Brain microvascular endothelial cell (primary cell): ENCODE data around the gene GPBAR1.

ENCODE experiments used
- DNase-seq: peaks from one replicate; pipeline ENCODE4 v3.0.0-alpha.2; 2020
- H3K27ac ChIP-seq: fragments of 250-450 bp; sonication (Bioruptor Pico); 2 replicates; pipeline ENCODE4 v1.5.1; 2020; ENCODE audit warnings: mild to moderate bottlenecking, moderate library complexity
- H3K27me3 ChIP-seq: fragments of 250-450 bp; sonication (Bioruptor Pico); replicated peaks from 2 replicates; pipeline ENCODE4 v1.5.1; 2020; ENCODE audit warnings: mild to moderate bottlenecking
- H3K36me3 ChIP-seq: fragments of 250-450 bp; sonication (Bioruptor Pico); replicated peaks from 2 replicates; pipeline ENCODE4 v1.5.1; 2020; ENCODE audit warnings: mild to moderate bottlenecking
- H3K4me3 ChIP-seq: 2 replicates; pipeline ENCODE4 v1.5.1; 2011; ENCODE audit warnings: low read depth, mild to moderate bottlenecking, control low read depth, low read length, moderate library complexity
- CTCF ChIP-seq: IDR thresholded peaks from 2 replicates; pipeline ENCODE4 v1.5.1; 2011; ENCODE audit warnings: low read depth, mild to moderate bottlenecking, moderate library complexity, low read length, control low read depth, inconsistent platforms; ENCODE audit errors: missing control alignments
- in situ Hi-C: cut with HindIII; loops from 2 replicates; pipeline ENCODE4 v1.10.0; 2017; ENCODE audit warnings: low sequenced_read_pairs, low pct_ligation_motif_present

Gene GPBAR1

GRCh38 chr2:218260742-218261422 lies at the start of gene GPBAR1:
Gene GPBAR1 (plus strand): TSS chr2:218261015. CDS start chr2:218262725, 1,710 bp downstream.
- peaks cover 30% of the 10 kb centered on the region for H3K36me3 ChIP-seq
- in situ Hi-C loops: no loop called here
- H3K27ac ChIP-seq: no peak within 1 kb of the TSS
- DNase-seq: no peak
- TF ChIP-seq CTCF: no peak
- H3K4me3 ChIP-seq: no peak within 1 kb of the TSS
- no peaks in the 10 kb centered on the region for H3K27me3 ChIP-seq

- no peak for DNase-seq
- no peak for TF ChIP-seq CTCF
- Histone ChIP-seq H3K4me3 (no peak overlapping the region), H3K27ac (no peak overlapping the region), H3K27me3 (no peaks in the 10 kb centered on the region), H3K36me3 (no peaks in the 10 kb centered on the region)
- in situ Hi-C loops: no loop called here
Measured at GRCh38 chr2:218214116-218214515, 46.7 kb upstream of the GPBAR1 start.

- H3K27me3 ChIP-seq: no peaks in the 10 kb centered on the region
- peak overlapping the region; percentile 98 for H3K4me3 ChIP-seq
- H3K27ac ChIP-seq: peak overlapping the region; percentile 81
- no peak for DNase-seq
- TF ChIP-seq CTCF: no peak
- peaks cover under 1% of the 10 kb centered on the region for H3K36me3 ChIP-seq
- in situ Hi-C loops: no loop called here
Measured at GRCh38 chr2:218216336-218216673, 44.5 kb upstream of the GPBAR1 start.

- TF ChIP-seq CTCF: no peak
- peak within 1 kb of the TSS; percentile 98 for H3K4me3 ChIP-seq
- no peaks in the 10 kb centered on the region for H3K27me3 ChIP-seq
- peaks cover 2% of the 10 kb centered on the region for H3K36me3 ChIP-seq
- in situ Hi-C loops: no loop called here
- peak; percentile 96 for DNase-seq
- peak within 1 kb of the TSS; percentile 81 for H3K27ac ChIP-seq
Measured at GRCh38 chr2:218216674-218217359, 44.0 kb upstream of the GPBAR1 start, which contains the start of gene ARPC2. Gene ARPC2 (plus strand): TSS chr2:218217189. CDS start chr2:218217471, 282 bp downstream.

GRCh38 chr2:218217360-218218267 lies 43.2 kb upstream of the GPBAR1 start:
- Histone ChIP-seq H3K4me3 (peak overlapping the region; percentile 98), H3K36me3 (peaks cover 2% of the 10 kb centered on the region), H3K27me3 (no peaks in the 10 kb centered on the region), H3K27ac (peak overlapping the region; percentile 81)
- no peak for DNase-seq
- in situ Hi-C loops: no loop called here
- TF ChIP-seq CTCF: no peak
